ENCODE data around the gene SLC19A1. TPM values are rescaled to one million over a fixed set of nuclear protein-coding genes. Genes with fewer than 3 reads are reported as not detected.

SLC19A1 gene
- total RNA-seq, 4 donors from 2014 or later = 7.6 to 12.8 (median 10.3) TPM; not detected in 1

DNA sequence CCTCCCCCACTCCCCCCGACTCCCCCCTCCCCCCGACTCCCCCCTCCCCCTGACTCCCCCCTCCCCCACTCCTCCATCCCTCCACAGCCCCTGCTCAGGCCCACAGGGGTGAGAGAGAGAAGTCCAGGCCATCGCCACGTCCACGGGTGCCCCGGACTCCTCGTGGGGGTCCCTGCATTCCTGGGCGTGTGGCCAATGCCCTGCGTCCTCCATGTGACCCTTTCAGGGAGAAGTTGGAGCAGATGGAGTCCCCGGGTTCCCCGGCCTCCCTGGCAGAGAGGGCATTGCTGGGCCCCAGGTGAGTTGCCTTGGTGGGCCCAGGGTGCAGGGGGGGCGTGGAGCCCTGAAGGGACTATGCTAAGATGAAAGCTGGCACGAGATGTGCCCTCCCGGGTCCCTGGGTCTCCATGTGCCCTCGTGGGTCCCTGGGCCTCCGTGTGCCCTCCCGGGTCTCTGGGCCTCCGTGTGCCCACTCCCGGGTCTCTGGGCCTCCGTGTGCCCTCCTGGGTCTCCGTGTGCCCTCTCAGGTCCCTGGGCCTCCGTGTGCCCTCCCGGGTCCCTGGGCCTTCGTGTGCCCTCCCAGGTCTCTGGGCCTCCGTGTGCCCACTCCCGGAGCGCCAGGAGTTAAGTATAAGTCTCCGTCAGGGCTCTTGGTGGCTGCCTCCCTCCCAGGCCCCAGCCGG is 52.0 kb downstream of the SLC19A1 start:
- H3K4me1 ChIP-seq = no peaks in the 10 kb centered on the region
- intact Hi-C loops (cut with DNase I; ENCODE audit: low total_unique reads) = no loop called here
- TF ChIP-seq POLR2A (IDR thresholded peaks at IDR 0.05) (no peak), CTCF (IDR thresholded peaks at IDR 0.05) (no peak)
- no peak for DNase-seq
- H3K9me3 ChIP-seq = no peaks in the 10 kb centered on the region
- H3K27me3 ChIP-seq = no peaks in the 10 kb centered on the region
- no peaks in the 10 kb centered on the region for H3K36me3 ChIP-seq
- no peak overlapping the region for H3K4me3 ChIP-seq
- no peak overlapping the region for H3K27ac ChIP-seq

GRCh38 chr21:45489722-45489982 is 52.6 kb downstream of the SLC19A1 start:
- H3K9me3 ChIP-seq = no peaks in the 10 kb centered on the region
- TF ChIP-seq POLR2A (IDR thresholded peaks at IDR 0.05) (no peak), CTCF (IDR thresholded peaks at IDR 0.05) (no peak)
- H3K27ac ChIP-seq = no peak overlapping the region
- intact Hi-C loops (cut with DNase I; ENCODE audit: low total_unique reads) = no loop called here
- no peaks in the 10 kb centered on the region for H3K4me1 ChIP-seq
- no peaks in the 10 kb centered on the region for H3K27me3 ChIP-seq
- DNase-seq = no peak
- no peaks in the 10 kb centered on the region for H3K36me3 ChIP-seq
- no peak overlapping the region for H3K4me3 ChIP-seq

GRCh38 chr21:45488931-45489721 is 53.1 kb downstream of the SLC19A1 start:
- intact Hi-C loops (cut with DNase I; ENCODE audit: low total_unique reads) = no loop called here
- no peaks in the 10 kb centered on the region for H3K27me3 ChIP-seq

GRCh38 chr21:45487891-45488600 is 54.2 kb downstream of the SLC19A1 start:
- H3K4me3 ChIP-seq = no peak overlapping the region
- DNase-seq = no peak
- H3K36me3 ChIP-seq = no peaks in the 10 kb centered on the region
- H3K4me1 ChIP-seq = no peaks in the 10 kb centered on the region
- no peak overlapping the region for H3K27ac ChIP-seq
- intact Hi-C loops (cut with DNase I; ENCODE audit: low total_unique reads) = no loop called here
- no peaks in the 10 kb centered on the region for H3K27me3 ChIP-seq
- H3K9me3 ChIP-seq = no peaks in the 10 kb centered on the region
- TF ChIP-seq CTCF (IDR thresholded peaks at IDR 0.05) = no peak
- no peak for TF ChIP-seq POLR2A (IDR thresholded peaks at IDR 0.05)

More at GRCh38 chr21:45488931-45489721, 53.1 kb downstream of the SLC19A1 start:
- H3K9me3 ChIP-seq = no peaks in the 10 kb centered on the region
- no peak for TF ChIP-seq CTCF (IDR thresholded peaks at IDR 0.05)
- TF ChIP-seq POLR2A (IDR thresholded peaks at IDR 0.05) = no peak
- H3K27ac ChIP-seq = no peak overlapping the region
- no peaks in the 10 kb centered on the region for H3K4me1 ChIP-seq
- no peaks in the 10 kb centered on the region for H3K36me3 ChIP-seq
- no peak for DNase-seq
- no peak overlapping the region for H3K4me3 ChIP-seq
